Activated T-cell treated with anti-CD3 and anti-CD28 coated beads, Interleukin-2, amount 50 U/mL, for 24 hours (primary cell): ENCODE results near the gene SLC12A3.

Experiments used
- DNase-seq: peaks from one replicate; pipeline ENCODE4 v3.0.0-alpha.2; 2020
- H3K27ac Mint-ChIP-seq: 2 replicates; pipeline ENCODE4 v1.8.0; 2020; ENCODE audit warnings: mild to moderate bottlenecking, mixed read lengths
- H3K27me3 Mint-ChIP-seq: 2 replicates; pipeline ENCODE4 v1.8.0; 2020; ENCODE audit warnings: mixed read lengths
- H3K36me3 Mint-ChIP-seq: 2 replicates; pipeline ENCODE4 v1.8.0; 2020; ENCODE audit warnings: low read depth, mixed read lengths
- H3K4me1 Mint-ChIP-seq: 2 replicates; pipeline ENCODE4 v1.8.0; 2020; ENCODE audit warnings: low read depth, mixed read lengths
- H3K4me3 Mint-ChIP-seq: 2 replicates; pipeline ENCODE4 v1.8.0; 2020; ENCODE audit warnings: mild to moderate bottlenecking, moderate library complexity, mixed read lengths
- H3K9me3 Mint-ChIP-seq: 2 replicates; pipeline ENCODE4 v1.8.0; 2020; ENCODE audit warnings: mixed read lengths

Gene SLC12A3

DNA sequence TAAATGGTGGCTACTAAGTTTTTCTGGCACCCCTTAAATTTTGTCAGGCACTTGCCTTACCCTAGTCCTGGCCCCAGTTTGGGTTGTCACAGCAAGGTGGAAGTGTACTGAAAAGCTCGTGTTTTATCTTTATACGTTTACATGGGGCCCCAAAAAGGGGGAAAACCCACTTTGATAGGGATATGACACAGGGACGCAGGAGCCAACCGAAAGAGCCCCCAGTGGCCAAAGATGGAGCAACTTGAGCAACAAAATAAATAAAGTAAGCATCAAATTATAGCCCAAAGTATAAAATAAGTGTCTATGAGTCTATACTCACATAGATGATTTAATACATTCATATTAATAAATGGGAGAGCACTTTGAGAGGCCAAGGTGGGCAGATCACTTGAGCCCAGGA, 91.7 kb downstream of the SLC12A3 start:
- Mint-ChIP-seq H3K4me3 (no peak overlapping the region), H3K9me3 (no peaks in the 10 kb centered on the region), H3K36me3 (no peaks in the 10 kb centered on the region), H3K4me1 (peaks cover 2% of the 10 kb centered on the region), H3K27me3 (no peaks in the 10 kb centered on the region), H3K27ac (no peak overlapping the region)
- DNase-seq = peak; percentile 17

GRCh38 chr16:56960681-56961281, 95.8 kb downstream of the SLC12A3 start:
- Mint-ChIP-seq H3K4me3 (no peak overlapping the region), H3K27ac (no peak overlapping the region), H3K27me3 (no peaks in the 10 kb centered on the region)

GRCh38 chr16:56961386-56961785, 96.4 kb downstream of the SLC12A3 start:
- Mint-ChIP-seq H3K4me1 (peaks cover 24% of the 10 kb centered on the region), H3K9me3 (no peaks in the 10 kb centered on the region), H3K36me3 (no peaks in the 10 kb centered on the region), H3K27me3 (no peaks in the 10 kb centered on the region), H3K4me3 (no peak overlapping the region), H3K27ac (no peak overlapping the region)
- no peak for DNase-seq

More at GRCh38 chr16:56960681-56961281, 95.8 kb downstream of the SLC12A3 start:
- no peak for DNase-seq
- no peaks in the 10 kb centered on the region for H3K36me3 Mint-ChIP-seq
- no peaks in the 10 kb centered on the region for H3K9me3 Mint-ChIP-seq
- peaks cover 18% of the 10 kb centered on the region for H3K4me1 Mint-ChIP-seq

- no peak for DNase-seq
- Mint-ChIP-seq H3K9me3 (no peaks in the 10 kb centered on the region), H3K36me3 (no peaks in the 10 kb centered on the region), H3K27me3 (no peaks in the 10 kb centered on the region), H3K4me1 (peaks cover 22% of the 10 kb centered on the region), H3K27ac (no peak within 1 kb of the TSS), H3K4me3 (no peak within 1 kb of the TSS)
Observed at GRCh38 chr16:56961851-56962281, 96.9 kb downstream of the SLC12A3 start, which contains the start of gene CETP. TSS of gene CETP (plus strand) at chr16:56961950. CDS start at chr16:56961980, 30 bp downstream.

- peak; percentile 97 for DNase-seq
- Mint-ChIP-seq H3K9me3 (no peaks in the 10 kb centered on the region), H3K36me3 (no peaks in the 10 kb centered on the region), H3K4me3 (no peak overlapping the region), H3K4me1 (peaks cover 22% of the 10 kb centered on the region), H3K27ac (peak overlapping the region; percentile 91), H3K27me3 (no peaks in the 10 kb centered on the region)
Observed at GRCh38 chr16:56964243-56965148, 99.5 kb downstream of the SLC12A3 start.
